ENCODE measurements around the gene ARID5B. TPM values are rescaled to one million over a fixed set of nuclear protein-coding genes. Genes with fewer than 3 reads are reported as not detected.

Gene ARID5B
- total and polyA plus RNA-seq, 2 of the 4 experiments (the other 2 are of a cell fraction): 41.0 to 125 TPM

DNA sequence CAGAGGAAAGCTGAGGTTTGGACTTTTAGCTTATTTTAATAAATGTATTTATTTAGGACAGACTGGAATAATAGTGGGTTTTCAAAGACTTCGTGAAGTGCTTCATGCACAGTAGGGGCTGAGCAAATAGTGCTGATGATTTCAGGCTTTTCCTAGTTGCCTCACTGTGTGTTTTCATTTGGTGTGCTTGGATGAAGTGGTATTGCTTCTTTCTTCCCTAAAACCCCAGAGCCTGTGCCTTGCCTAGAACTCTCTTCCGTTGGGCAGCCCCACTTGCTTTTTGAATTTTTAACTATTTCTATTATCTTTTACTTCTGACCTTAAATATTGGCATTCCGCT is 49.6 kb downstream of the ARID5B start:
- no peak overlapping the region for H2BK15ac ChIP-seq (ENCODE audit: low read depth, low read length)
- BruUV-seq (replicated peaks): no TSS peak
- peaks cover 35 to 72% of the 10 kb centered on the region in 2 experiments for H3K79me1 ChIP-seq (ENCODE audit: low read depth in 1 of 2, low read length in 2 of 2)
- H3K9ac ChIP-seq (ENCODE audit: low read depth, low read length): 0 out of 2 replicates have a peak overlapping the region, but pooled peaks have one; percentile 8
- H3K4me2 ChIP-seq (ENCODE audit: low read depth, low read length): no peak overlapping the region
- no peak overlapping the region for H2BK20ac ChIP-seq (ENCODE audit: low read depth, low read length)
- H3K9me1 ChIP-seq (ENCODE audit: insufficient read depth, low read length): peaks cover 2% of the 10 kb centered on the region; the same call in 1 of the 2 replicates
- ATAC-seq (ENCODE audit: low read depth) (no peak), DNase-seq (no peak)
- H3K4me1 ChIP-seq (ENCODE audit: control insufficient read depth, insufficient read depth, low read length): no peaks in the 10 kb centered on the region; the same call in 1 of the 2 replicates
- H3K18ac ChIP-seq (ENCODE audit: low read depth, low read length): peak overlapping the region; percentile 59; the same call in 1 of the 2 replicates
- H4K20me1 ChIP-seq (ENCODE audit: insufficient read depth, low read length): peaks cover 3% of the 10 kb centered on the region; the same call in 1 of the 2 replicates
- ChIA-PET POLR2A (ENCODE audit: unreplicated experiment) (no interaction called here), CTCF (no interaction called here)
- H3K9me3 ChIP-seq (ENCODE audit: control insufficient read depth, insufficient read depth, low read length): no peaks in the 10 kb centered on the region
- H2BK120ac ChIP-seq (ENCODE audit: low read depth, low read length): no peak overlapping the region
- H3K36me3 ChIP-seq (ENCODE audit: control insufficient read depth, insufficient read depth, low read length): peaks cover 46% of the 10 kb centered on the region
- H4K5ac ChIP-seq (ENCODE audit: low read depth, low read length): 0 out of 2 replicates have a peak overlapping the region, but pooled peaks have one; percentile 45
- in situ Hi-C loops (cut with MboI; ENCODE audit: low sequenced_read_pairs): no loop called here
- no peak overlapping the region for H3K23ac ChIP-seq (ENCODE audit: low read depth, low read length)
- H2AK9ac ChIP-seq (replicated peaks; ENCODE audit: low read depth, low read length, poor library complexity): no peak overlapping the region
- 0 out of 4 replicates have a peak overlapping the region, but pooled peaks of 1 of the 2 experiments have one; percentile 13 for H4K8ac ChIP-seq (ENCODE audit: low read depth in 2 of 2, low read length in 2 of 2)
- H3K4me3 ChIP-seq (ENCODE audit: insufficient read depth, low read depth, low read length): no peak overlapping the region
- no peak overlapping the region; the same call in 1 of the 2 replicates for H2AK5ac ChIP-seq (ENCODE audit: low read depth, low read length)
- H3K27ac ChIP-seq (ENCODE audit: insufficient read depth, low read length): no peak overlapping the region
- no peak overlapping the region for H2BK5ac ChIP-seq (ENCODE audit: low read depth, low read length, poor library complexity, severe bottlenecking)
- H4K91ac ChIP-seq (ENCODE audit: insufficient read depth, low read depth, low read length): no peak overlapping the region
- 0 out of 2 replicates have a peak overlapping the region, but pooled peaks have one; percentile 29 for H3K14ac ChIP-seq (replicated peaks; ENCODE audit: low read depth, low read length)
- no peaks in the 10 kb centered on the region for H3K27me3 ChIP-seq (ENCODE audit: control insufficient read depth, insufficient read depth, low read length)
- no peak overlapping the region for H3K4ac ChIP-seq (ENCODE audit: low read depth, low read length)
- dilution Hi-C loops (cut with HindIII; ENCODE audit: low sequenced_read_pairs, unreplicated experiment): no loop called here
- no peak overlapping the region for H3K56ac ChIP-seq (ENCODE audit: extremely low read depth, insufficient read depth, low read length)
- intact Hi-C loops (cut with micrococcal nuclease): no loop called here
- no CpG with 5 or more reads among the region's 3 CpGs for WGBS, 2 experiments (ENCODE audit: extremely low coverage in 2 of 2, insufficient read length in 1 of 2)
- TF ChIP-seq RFX5 (IDR thresholded peaks at IDR 0.05; ENCODE audit: low read depth, low read length): no peak
- no peak overlapping the region for H2AFZ ChIP-seq (replicated peaks; ENCODE audit: low read length, poor library complexity)
